Small intestine (tissue), 7 donors: Measurements from ENCODE around the gene ZC3H13. TPM values are rescaled to one million over a fixed set of nuclear protein-coding genes. Genes with fewer than 3 reads are reported as not detected.

Experiments
- DNase-seq, 2 donors: peaks; one replicate each; pipeline versions ENCODE4 v3.0.0 to v3.0.0-alpha.2; 2013
- FAIRE-seq: peaks from 2 replicates; lab custom pipeline; 2012; peaks lifted over from hg19 to GRCh38; lab: Jason Lieb, UNC
- H3K27ac ChIP-seq, 3 donors: one replicate each; pipeline ENCODE4 v1.5.1; 2013; ENCODE audit warnings: low read length in 2 of 3, mild to moderate bottlenecking in 2 of 3, control low read depth in 1 of 3, inconsistent platforms in 1 of 3, low read depth in 1 of 3, moderate library complexity in 1 of 3
- H3K27me3 ChIP-seq, 3 donors: one replicate each; pipeline ENCODE4 v1.6.1; 2013; ENCODE audit warnings: low read length in 3 of 3, inconsistent platforms in 1 of 3; ENCODE audit not compliant: control insufficient read depth in 3 of 3, insufficient read depth in 3 of 3
- H3K36me3 ChIP-seq, 3 donors: one replicate each; pipeline ENCODE4 v1.6.1; 2013; ENCODE audit warnings: low read length in 3 of 3, inconsistent platforms in 1 of 3, low read depth in 1 of 3, mild to moderate bottlenecking in 1 of 3, moderate library complexity in 1 of 3; ENCODE audit not compliant: control insufficient read depth in 3 of 3, insufficient read depth in 2 of 3
- H3K4me1 ChIP-seq, 3 donors: one replicate each; pipeline ENCODE4 v1.6.1; 2013; ENCODE audit warnings: low read length in 2 of 3, inconsistent platforms in 1 of 3, low read depth in 1 of 3, mild to moderate bottlenecking in 1 of 3, moderate library complexity in 1 of 3; ENCODE audit not compliant: control insufficient read depth in 3 of 3, insufficient read depth in 2 of 3
- H3K4me3 ChIP-seq, 3 donors: one replicate each; pipeline ENCODE4 v1.5.1; 2013; ENCODE audit warnings: low read length in 3 of 3, control low read depth in 1 of 3, inconsistent platforms in 1 of 3, low read depth in 1 of 3, mild to moderate bottlenecking in 1 of 3, moderate library complexity in 1 of 3
- H3K9me3 ChIP-seq, 2 donors: one replicate each; pipeline ENCODE4 v1.6.1; 2013; ENCODE audit warnings: low read depth in 1 of 2, low read length in 1 of 2; ENCODE audit not compliant: control insufficient read depth in 2 of 2, insufficient read depth in 1 of 2
- WGBS, 3 donors: extraction: QIAGEN DNeasy Blood & Tissue Kit; methylation state at CpG; one replicate each; pipeline ENCODE4 v1.1.7; 2013; 5-methylcytosine and 5-hydroxymethylcytosine counted together
- polyA plus RNA-seq, 4 donors: library from polyadenylated mRNA; stranded (reverse) in 3 of 4; unstranded in 1 of 4; fragments of 200-250 nt in 3 of 4; fragments of 120-200 nt in 1 of 4; gene quantifications; one replicate each; pipeline versions ENCODE4 v1.2.1 to v1.2.3, GENCODE V29; 2013
- donor health status: healthy with polysubstance abuse.
- donor health status: control.
- donor health status: control.
- donor health status: Bipolar disorder and iron deficiency.
- donor health status: healthy.

Gene ZC3H13
- polyA plus RNA-seq, 4 donors: 9.2 to 34.5 (median 10.8) TPM

GRCh38 chr13:46010148-46010547 lies 42.4 kb downstream of the ZC3H13 start:
- no peaks in the 10 kb centered on the region for H3K27me3 ChIP-seq
- H3K36me3 ChIP-seq: peaks cover 4 to 15% (median 5%) of the 10 kb centered on the region in 3 donors
- no peak overlapping the region for H3K27ac ChIP-seq
- DNase-seq: no peak
- no peak for FAIRE-seq
- no peaks in the 10 kb centered on the region for H3K9me3 ChIP-seq
- 89 to 97% (median 96%) methylated on average over 6 of the region's 6 CpGs for WGBS, 3 donors
- no peaks in the 10 kb centered on the region for H3K4me1 ChIP-seq
- no peak overlapping the region for H3K4me3 ChIP-seq

GRCh38 chr13:46008631-46009030 lies 43.9 kb downstream of the ZC3H13 start:
- Histone ChIP-seq H3K4me3 (no peak overlapping the region), H3K27ac (no peak overlapping the region), H3K27me3 (no peaks in the 10 kb centered on the region), H3K4me1 (no peaks in the 10 kb centered on the region), H3K9me3 (no peaks in the 10 kb centered on the region), H3K36me3 (peaks cover 4 to 18% (median 5%) of the 10 kb centered on the region in 3 donors)
- DNase-seq: no peak
- 96 to 98% (median 97%) methylated on average over 2 of the region's 2 CpGs for WGBS, 3 donors
- FAIRE-seq: no peak

- WGBS, 3 donors: 84 to 91% (median 90%) methylated on average over 6 of the region's 6 CpGs
- H3K4me3 ChIP-seq: no peak overlapping the region
- no peak overlapping the region for H3K27ac ChIP-seq
- FAIRE-seq (no peak), DNase-seq (no peak)
- peaks cover 4 to 15% (median 5%) of the 10 kb centered on the region in 3 donors for H3K36me3 ChIP-seq
- H3K9me3 ChIP-seq: no peaks in the 10 kb centered on the region
- no peaks in the 10 kb centered on the region for H3K4me1 ChIP-seq
- no peaks in the 10 kb centered on the region for H3K27me3 ChIP-seq
Measured at GRCh38 chr13:46006688-46007452, 45.7 kb downstream of the ZC3H13 start.

DNA sequence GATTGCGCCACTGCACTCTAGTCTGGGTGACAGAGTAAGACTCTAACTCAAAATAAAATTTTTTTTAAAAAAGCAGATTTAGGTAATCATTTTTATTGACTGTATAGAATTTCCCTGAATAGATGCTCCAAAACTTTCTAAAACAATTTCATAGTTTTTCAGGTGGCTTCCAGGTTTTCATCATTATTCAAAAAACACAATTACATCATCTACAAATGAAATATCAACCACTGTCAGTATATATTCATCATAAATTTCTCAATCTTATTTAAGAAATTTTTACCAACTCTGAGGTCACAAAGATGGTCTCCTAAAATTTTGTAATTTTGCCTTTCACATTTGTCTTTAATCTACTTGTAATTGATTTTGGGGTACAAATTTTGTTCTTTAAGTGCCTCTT lies 48.1 kb downstream of the ZC3H13 start:
- no peaks in the 10 kb centered on the region for H3K27me3 ChIP-seq
- no peak overlapping the region for H3K4me3 ChIP-seq
- DNase-seq (no peak), FAIRE-seq (no peak)
- WGBS, 3 donors: 95 to 100% (median 98%) methylated on average over 1 of the region's 1 CpG
- H3K4me1 ChIP-seq: no peaks in the 10 kb centered on the region
- no peaks in the 10 kb centered on the region for H3K9me3 ChIP-seq
- no peak overlapping the region for H3K27ac ChIP-seq
- H3K36me3 ChIP-seq: peaks cover 6 to 15% (median 10%) of the 10 kb centered on the region in 3 donors

DNA sequence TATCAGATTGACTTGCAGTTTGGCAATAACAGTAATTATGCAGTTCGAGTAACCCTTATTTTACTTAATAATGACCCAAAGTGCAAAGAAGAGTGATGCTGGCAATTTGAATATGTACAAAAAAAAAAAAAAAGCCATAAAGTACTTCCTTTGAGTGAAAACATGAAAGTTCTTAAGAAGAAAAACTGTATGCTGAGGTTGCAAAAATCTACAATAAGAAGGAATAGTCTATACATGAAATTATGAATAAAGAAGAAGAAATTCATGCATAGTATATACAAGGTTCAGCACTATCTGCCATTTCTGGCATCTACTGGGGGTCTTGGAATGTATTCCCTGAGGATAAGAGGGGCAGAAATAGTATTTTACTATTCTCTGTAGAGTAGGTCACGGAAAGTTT lies 55.9 kb downstream of the ZC3H13 start:
- no peak for FAIRE-seq

DNA sequence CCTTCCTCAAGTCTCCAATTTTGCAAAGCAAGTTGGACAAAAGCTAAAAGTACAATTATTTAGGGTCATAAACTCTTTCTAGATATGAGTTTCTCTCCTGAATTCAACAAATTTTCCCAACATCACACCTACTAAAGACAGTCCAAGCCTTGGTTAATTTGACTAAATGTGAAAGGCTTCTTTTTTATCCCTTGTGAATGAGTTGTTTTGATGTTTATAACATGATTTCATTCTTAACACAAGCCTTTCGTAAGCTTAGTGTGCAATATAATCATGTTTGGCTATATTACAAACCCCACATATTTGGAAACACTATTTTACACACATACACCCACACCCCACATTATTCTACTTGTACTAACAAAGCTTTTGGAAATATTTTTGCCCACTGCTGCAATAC lies 57.3 kb downstream of the ZC3H13 start:
- no peaks in the 10 kb centered on the region for H3K4me1 ChIP-seq
- no peak for DNase-seq
- H3K4me3 ChIP-seq: no peak overlapping the region
- H3K9me3 ChIP-seq: no peaks in the 10 kb centered on the region
- H3K27ac ChIP-seq: no peak overlapping the region
- H3K27me3 ChIP-seq: no peaks in the 10 kb centered on the region
- H3K36me3 ChIP-seq: peaks cover 4 to 16% (median 8%) of the 10 kb centered on the region in 3 donors
- FAIRE-seq: no peak
- 83 to 89% (median 83%) methylated on average over 1 of the region's 1 CpG for WGBS, 3 donors

More for the DNA sequence above, 55.9 kb downstream of the ZC3H13 start:
- H3K27ac ChIP-seq: no peak overlapping the region
- no peaks in the 10 kb centered on the region for H3K27me3 ChIP-seq
- H3K4me1 ChIP-seq: no peaks in the 10 kb centered on the region
- no peaks in the 10 kb centered on the region for H3K9me3 ChIP-seq
- WGBS, 3 donors: 89 to 97% (median 91%) methylated on average over 2 of the region's 2 CpGs
- no peak for DNase-seq
- H3K4me3 ChIP-seq: no peak overlapping the region
- peaks cover 6 to 16% (median 12%) of the 10 kb centered on the region in 3 donors for H3K36me3 ChIP-seq

- FAIRE-seq (no peak), DNase-seq (no peak)
- Histone ChIP-seq H3K9me3 (no peaks in the 10 kb centered on the region), H3K27me3 (no peaks in the 10 kb centered on the region), H3K4me3 (no peak overlapping the region), H3K36me3 (peaks cover 4 to 12% (median 4%) of the 10 kb centered on the region in 3 donors), H3K4me1 (no peaks in the 10 kb centered on the region), H3K27ac (no peak overlapping the region)
- WGBS, 3 donors: 71 to 96% (median 96%) methylated on average over 2 of the region's 2 CpGs
Measured at GRCh38 chr13:45994752-45995151, 57.8 kb downstream of the ZC3H13 start.

DNA sequence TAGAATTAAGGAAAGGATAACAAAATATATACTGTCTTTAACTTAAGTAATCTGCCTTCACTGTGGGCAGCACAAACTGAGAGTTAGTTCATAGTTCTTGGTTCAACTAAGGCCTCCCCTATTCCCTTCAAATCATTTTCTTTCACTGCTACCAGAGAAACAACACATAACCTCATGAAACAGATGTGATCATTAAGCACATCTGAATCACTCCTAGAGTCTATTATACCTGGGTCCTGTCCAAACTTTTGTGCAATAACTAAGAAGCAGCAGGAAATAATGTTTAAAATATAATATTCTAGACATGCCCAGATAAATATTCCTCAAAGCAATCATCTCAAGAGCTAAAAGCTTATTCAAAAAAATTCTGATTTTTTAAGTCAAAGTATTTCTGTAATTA lies 62.9 kb downstream of the ZC3H13 start:
- Histone ChIP-seq H3K4me1 (no peaks in the 10 kb centered on the region), H3K4me3 (no peak overlapping the region), H3K9me3 (no peaks in the 10 kb centered on the region), H3K36me3 (peaks cover 2 to 13% (median 11%) of the 10 kb centered on the region in 3 donors), H3K27me3 (no peaks in the 10 kb centered on the region), H3K27ac (no peak overlapping the region)
- DNase-seq: no peak
- FAIRE-seq: peak; percentile 51
